Measurements from ENCODE around the gene STAT5A.

STAT5A gene

DNA sequence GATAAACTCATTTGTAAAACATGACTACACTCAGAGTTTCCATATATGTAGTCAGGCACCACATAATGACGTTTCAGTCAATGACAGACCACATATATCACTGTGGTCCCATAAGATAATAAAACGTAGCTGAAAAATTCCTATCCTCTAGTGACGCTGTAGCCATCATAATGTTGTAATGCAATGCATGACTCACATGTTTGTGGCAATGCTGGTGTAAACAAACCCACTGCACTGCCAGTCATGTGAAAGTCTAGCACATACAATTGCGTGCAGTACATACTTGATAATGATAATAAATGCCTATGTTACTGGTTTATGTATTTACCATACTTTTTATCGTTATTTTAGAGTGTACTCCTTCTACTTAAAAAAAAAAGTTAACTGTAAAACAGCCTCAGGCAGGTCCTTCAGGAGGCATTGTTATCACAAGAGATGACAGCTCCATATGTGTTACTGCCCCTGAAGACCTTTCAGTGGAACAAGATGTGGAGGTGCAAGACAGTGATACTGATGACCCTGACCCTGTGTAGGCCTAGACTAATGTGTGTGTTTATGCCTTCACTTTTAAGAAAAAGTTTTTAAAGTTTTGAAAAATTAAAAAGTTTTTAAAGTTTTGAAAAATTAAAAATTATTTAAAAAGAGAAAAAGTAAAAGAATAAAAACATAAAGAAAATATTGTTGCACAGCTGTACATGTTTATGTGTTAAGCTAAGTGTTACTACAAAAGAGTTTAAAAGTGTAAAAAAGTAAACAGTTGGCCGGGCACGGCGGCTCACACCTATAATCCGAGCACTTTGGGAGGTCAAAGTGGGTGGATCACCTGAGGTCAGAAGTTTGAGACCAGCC is 21.2 kb upstream of the STAT5A start:
- TF ChIP-seq, protein P1, sequence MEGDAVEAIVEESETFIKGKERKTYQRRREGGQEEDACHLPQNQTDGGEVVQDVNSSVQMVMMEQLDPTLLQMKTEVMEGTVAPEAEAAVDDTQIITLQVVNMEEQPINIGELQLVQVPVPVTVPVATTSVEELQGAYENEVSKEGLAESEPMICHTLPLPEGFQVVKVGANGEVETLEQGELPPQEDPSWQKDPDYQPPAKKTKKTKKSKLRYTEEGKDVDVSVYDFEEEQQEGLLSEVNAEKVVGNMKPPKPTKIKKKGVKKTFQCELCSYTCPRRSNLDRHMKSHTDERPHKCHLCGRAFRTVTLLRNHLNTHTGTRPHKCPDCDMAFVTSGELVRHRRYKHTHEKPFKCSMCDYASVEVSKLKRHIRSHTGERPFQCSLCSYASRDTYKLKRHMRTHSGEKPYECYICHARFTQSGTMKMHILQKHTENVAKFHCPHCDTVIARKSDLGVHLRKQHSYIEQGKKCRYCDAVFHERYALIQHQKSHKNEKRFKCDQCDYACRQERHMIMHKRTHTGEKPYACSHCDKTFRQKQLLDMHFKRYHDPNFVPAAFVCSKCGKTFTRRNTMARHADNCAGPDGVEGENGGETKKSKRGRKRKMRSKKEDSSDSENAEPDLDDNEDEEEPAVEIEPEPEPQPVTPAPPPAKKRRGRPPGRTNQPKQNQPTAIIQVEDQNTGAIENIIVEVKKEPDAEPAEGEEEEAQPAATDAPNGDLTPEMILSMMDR (IDR thresholded peaks at IDR 0.05; ENCODE audit: insufficient read depth, low read length, missing control alignments) = no peak
- ChIA-PET POLR2A (no interaction called here), CTCF (interaction anchor here (1.2 to 2.0 kb wide), 3 partner anchors 16 to 45 kb away, joined by 3 to 4 read pairs (median 4); no protein-coding TSS in a partner anchor)
- peak; percentile 46 for DNase-seq (ENCODE audit: low read depth, low spot score)
- no peak overlapping the region for H3K4me3 ChIP-seq (ENCODE audit: low read depth, low read length)

DNA sequence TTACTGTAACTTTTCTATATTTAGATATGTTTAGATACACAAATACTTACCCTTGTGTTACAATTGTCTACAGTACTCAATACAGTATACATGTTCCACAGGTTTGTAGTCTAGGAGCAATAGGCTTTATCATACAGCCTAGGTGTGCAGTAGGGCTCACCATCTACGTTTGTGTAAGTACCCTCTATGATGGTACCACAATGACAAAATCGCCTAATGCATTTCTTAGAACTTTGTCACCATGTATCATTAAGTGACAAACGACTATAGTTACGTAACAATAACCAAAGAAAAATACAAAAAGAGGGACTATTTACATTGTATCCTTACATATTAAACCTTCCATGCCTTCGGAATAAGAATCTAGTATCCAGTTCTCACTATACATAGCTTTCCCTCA is 20.1 kb upstream of the STAT5A start:
- ChIA-PET POLR2A (no interaction called here), CTCF (interaction anchor here (1.4 to 2.0 kb wide), 2 partner anchors 9 to 20 kb away, joined by 4 read pairs; no protein-coding TSS in a partner anchor)
- H3K4me3 ChIP-seq (ENCODE audit: low read depth, low read length) = no peak overlapping the region
- TF ChIP-seq, protein P1 (IDR thresholded peaks at IDR 0.05; ENCODE audit: insufficient read depth, low read length, missing control alignments) = no peak
- DNase-seq (ENCODE audit: low read depth, low spot score) = no peak

DNA sequence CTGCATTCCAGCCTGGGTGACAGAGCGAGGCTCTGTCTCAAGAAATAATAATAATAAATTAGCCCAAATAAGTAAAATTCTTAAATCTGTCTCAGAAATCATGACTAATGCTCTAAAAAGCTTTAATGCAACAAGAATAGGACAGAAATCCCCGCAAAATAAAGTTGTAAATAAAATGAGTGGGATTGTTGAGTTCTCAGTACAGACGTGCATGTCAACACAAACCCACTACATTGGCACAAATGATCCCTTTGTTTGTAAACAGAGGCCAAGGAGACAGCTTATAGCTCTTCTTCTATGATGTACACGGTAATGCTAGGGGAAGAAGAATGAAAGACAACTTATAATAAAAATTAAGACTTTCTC is 18.1 kb upstream of the STAT5A start:
- TF ChIP-seq, protein P1 (IDR thresholded peaks at IDR 0.05; ENCODE audit: insufficient read depth, low read length, missing control alignments) = no peak
- CTCF ChIA-PET = interaction anchor here (1.0 to 1.3 kb wide), 3 partner anchors 19 to 248 kb away, joined by 3 to 4 read pairs (median 3); no protein-coding TSS in a partner anchor

DNA sequence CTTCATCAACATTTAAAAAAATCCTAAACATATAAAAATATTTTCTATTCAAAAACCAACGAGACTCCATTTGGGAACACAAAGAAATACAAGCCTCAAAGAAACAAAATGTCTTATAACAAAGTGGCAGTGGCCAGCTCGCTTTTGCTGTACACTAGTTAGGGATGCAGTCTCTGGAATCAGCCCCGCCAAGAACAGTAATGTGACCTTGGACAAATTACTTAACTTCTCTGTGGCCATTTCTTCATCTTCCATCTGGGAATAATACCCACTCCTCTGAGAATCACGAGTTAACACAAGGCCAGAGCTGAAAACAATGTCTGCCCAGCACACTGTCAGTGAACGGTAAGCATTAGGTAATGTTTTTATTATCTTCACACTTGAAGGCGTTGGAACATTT is 17.7 kb upstream of the STAT5A start:
- no peak overlapping the region for H3K4me3 ChIP-seq (ENCODE audit: low read depth, low read length)
- TF ChIP-seq, protein P1 (IDR thresholded peaks at IDR 0.05; ENCODE audit: insufficient read depth, low read length, missing control alignments) = no peak
- no peak for DNase-seq (ENCODE audit: low read depth, low spot score)
- ChIA-PET CTCF (interaction anchor here (1.0 to 1.3 kb wide), 3 partner anchors 20 to 247 kb away, joined by 3 to 4 read pairs (median 3); no protein-coding TSS in a partner anchor), POLR2A (interaction anchor here (0.6 kb wide), 1 partner anchor 38 kb away, joined by 5 read pairs; no protein-coding TSS in a partner anchor)

More for the DNA sequence above, 18.1 kb upstream of the STAT5A start:
- DNase-seq (ENCODE audit: low read depth, low spot score) = no peak
- POLR2A ChIA-PET = interaction anchor here (0.6 kb wide), 1 partner anchor 38 kb away, joined by 5 read pairs; no protein-coding TSS in a partner anchor
- no peak overlapping the region for H3K4me3 ChIP-seq (ENCODE audit: low read depth, low read length)

DNA sequence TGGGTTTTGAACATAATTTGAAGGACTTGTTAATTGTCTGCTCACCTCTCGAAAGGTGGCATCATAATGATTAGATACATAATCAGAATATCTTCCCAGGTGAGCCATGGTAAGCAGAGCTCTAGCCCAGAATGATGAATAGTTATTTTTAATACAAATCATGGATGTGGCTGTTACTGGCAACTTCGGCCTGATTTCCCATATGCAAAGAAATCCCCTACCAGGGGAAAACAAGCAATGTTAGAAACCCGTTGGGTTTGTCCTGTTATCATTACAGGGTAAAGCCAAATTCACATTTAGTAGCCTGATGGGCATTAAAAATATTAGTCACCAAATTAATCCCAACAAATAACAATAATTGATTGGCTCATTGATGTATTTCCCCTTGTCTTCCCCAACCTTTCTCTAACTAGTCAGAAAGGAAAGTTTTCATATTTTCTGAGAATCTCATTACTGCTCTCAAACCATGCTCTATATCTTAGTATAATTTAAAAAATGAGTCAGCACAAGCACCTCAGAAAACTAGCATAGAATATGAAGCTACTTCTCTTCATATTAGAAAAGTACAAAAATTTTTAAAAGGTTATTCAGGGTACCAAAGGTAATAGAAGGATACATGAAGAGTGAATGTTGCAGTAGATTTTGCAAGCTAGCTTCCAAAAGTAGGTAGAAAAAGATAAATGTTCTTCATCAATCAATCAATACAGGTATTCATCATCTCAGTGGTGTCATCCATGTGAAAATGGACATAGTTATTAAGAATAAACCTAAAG is 17.1 kb upstream of the STAT5A start:
- TF ChIP-seq, protein P1 (IDR thresholded peaks at IDR 0.05; ENCODE audit: insufficient read depth, low read length, missing control alignments) = no peak
- ChIA-PET CTCF (interaction anchor here (1.2 to 1.3 kb wide), 2 partner anchors 20 to 49 kb away, joined by 3 to 4 read pairs; no protein-coding TSS in a partner anchor), POLR2A (no interaction called here)
- H3K4me3 ChIP-seq (ENCODE audit: low read depth, low read length) = no peak overlapping the region
- DNase-seq (ENCODE audit: low read depth, low spot score) = no peak

DNA sequence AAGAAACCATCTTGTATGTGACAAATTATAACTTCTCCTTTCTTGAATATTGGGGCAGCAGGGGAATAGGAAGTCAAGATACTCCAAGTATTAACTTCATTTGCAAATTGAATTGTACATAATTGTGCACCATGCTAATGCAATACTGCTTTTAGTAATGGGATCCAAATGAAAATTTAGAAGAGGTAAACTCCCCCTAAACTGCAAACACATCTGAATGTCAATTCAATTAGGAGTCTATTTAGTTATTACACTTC is 16.6 kb upstream of the STAT5A start:
- POLR2A ChIA-PET = no interaction called here
- no peak overlapping the region for H3K4me3 ChIP-seq (ENCODE audit: low read depth, low read length)
- DNase-seq (ENCODE audit: low read depth, low spot score) = no peak
- TF ChIP-seq, protein P1 (IDR thresholded peaks at IDR 0.05; ENCODE audit: insufficient read depth, low read length, missing control alignments) = no peak
- CTCF ChIA-PET = no interaction called here

All from AG04449 (cell line).